AML-193 (cell line): ENCODE measurements around the gene ABLIM2.
A peak's percentile ranks its signal among the peaks of the same experiment; 100 is the strongest.

Source experiments
- DNase-seq, 2 experiments: peaks; one replicate each; lab custom pipeline; 2025; lab: John Stamatoyannopoulos, UW

The ABLIM2 gene

DNA sequence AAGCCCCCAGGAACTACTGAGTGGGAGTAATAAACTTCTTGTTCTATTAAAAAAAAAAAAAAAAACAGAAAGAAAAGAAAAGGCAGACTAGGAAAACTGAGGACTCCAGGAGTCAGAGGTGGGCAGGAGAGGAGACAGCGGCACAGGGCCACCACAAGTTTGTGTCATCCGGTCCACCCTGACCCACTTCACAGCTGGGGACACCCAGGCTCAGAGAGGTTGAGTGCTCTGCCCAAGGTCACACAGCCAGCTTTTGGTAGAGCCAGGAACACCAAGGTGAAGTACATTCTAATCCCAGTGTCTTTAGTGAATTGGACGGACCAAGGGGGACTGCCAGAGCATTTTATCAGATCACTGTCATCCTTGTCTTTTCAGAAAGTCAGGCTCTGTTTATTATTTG is 16.4 kb upstream of the ABLIM2 start:
- DNase-seq, result no peak

DNA sequence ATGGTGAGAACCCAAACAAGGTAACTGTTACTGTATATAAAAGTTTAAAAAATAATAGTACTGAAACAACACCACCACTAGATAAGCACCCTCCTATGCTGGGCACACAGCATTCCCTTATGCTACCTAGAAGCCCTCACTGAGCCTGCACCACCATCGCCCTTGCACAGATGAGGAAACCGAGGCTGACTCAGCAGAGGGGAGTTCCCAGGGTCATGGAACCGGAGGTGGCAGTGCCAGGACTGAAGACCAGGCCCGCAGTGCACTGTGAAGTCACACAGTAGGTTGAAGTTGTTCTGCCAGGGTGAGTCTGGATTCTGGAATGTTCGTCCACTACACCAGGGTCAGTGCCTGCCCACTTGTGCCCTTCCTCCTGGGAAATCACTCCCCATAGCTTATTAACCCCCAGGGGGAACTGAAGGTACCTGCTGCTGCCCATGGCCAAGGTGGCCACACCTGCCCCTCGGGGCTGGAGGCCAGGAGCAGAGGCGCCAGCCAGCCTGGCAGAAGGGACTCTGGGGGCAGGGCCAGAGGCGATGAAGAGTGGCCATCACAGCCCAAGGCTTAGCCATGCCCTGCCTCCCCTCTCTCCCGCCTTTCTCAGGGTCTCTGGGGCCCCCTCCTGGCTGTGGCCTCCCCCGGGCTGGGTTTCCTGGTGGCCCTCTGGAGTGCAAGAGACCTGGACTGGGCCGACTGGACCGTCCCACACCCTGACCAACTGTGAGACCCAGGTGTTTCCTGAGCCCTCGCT is 15.1 kb upstream of the ABLIM2 start:
- DNase-seq, result no peak

DNA sequence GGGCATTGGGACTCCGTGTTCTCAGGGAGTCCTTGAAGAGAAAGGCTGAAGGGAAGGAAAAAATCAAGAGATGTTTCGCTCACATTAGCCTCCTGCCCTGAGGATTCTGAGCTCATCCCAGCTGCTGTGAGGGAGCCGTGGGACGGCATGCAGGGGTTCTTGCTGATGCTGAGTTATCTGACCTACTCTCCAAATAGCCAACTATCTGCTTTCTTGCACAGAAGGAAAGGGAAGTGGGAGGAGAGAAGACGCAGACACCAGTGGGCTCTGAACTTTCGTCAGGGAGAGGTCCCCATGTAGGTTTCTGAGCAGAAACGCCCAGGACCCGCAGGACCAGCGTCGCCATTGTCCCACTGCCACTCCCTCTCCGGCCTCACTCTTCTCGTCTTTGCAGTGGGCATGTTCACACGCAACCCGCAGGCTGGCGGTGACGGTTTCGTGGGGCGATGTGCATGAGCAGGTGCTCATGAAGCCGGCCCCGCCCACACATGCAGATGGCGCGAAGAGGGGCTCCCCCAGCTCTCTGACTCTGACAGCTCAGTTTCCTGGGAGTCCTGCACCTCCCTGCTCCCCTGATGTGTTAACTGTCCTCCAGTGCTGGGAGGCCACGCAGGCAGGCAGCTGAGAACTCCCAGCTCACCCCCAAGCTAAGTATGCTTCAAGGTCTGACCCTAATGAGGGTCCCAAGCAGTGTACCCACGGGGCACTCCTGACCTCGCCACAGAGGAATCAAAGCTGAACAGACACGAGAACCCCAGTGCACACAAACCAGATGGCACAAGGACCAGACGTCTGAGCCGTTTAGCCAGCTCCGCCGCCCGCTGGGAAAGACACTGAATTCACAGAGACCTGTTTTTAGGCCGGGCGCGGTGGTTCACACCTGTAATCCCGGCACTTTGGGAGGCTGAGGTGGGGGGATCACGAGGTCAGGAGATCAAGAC is 13.6 kb upstream of the ABLIM2 start:
- DNase-seq, result no peak

DNA sequence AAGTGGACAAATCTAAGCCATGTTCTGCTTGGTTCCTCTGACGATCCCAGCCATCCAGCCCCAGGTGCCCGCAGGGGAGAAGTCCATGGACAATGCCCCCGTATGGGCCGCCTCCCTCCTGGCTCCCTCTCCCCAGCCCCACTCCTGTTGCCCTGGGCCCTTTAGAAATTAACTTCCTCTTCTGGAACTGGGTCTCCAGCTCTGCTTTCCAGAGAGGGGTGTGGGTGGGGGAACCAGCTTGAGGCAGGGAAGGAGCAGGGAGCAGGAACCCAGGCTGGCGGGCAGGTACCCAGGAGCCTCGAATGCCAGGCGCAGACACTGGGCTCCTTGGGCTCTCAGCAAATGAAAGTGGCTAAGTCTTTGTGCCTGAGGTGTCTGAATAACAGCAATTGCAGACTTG is 12.7 kb upstream of the ABLIM2 start:
- no peak for DNase-seq

DNA sequence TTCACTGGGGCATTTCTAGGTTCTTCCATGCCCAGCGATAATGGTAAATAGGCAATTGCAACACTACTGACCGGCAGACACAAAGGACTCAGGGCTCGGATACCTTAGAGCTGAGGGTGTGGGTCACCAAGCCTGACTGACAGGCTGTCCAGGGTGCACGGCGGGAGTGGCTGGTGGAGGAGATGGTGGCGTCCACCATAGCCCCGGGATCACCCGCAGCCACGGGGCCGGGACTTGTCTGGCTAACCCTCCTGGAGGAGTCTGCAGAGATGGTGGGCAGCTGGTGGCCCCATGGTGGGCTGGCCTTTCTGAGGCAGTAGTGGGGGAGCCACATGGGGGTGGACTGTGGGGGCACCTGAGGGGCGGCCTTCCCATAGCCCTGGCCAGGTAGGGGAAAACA is 11.7 kb upstream of the ABLIM2 start:
- DNase-seq, result no peak

DNA sequence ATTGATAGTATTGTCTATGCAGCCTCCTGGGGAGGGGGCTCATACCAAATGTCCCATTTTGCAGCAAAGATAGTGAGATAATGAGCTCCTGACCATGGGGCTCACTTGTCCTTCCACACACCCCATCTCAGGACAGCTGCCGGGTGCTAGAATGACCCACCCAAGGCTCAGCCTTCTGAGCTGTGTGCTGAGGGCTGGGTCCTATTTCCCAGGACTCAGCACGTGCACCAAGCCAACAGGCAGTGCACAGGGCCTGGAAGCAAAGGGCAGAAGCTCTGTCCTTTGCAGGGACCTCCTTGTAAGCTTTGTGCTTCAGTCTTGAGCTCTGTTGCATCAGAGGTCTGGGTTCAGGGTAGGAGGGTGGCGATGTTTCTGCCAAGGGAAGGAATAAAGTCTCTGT is 11.2 kb upstream of the ABLIM2 start:
- no peak for DNase-seq

DNA sequence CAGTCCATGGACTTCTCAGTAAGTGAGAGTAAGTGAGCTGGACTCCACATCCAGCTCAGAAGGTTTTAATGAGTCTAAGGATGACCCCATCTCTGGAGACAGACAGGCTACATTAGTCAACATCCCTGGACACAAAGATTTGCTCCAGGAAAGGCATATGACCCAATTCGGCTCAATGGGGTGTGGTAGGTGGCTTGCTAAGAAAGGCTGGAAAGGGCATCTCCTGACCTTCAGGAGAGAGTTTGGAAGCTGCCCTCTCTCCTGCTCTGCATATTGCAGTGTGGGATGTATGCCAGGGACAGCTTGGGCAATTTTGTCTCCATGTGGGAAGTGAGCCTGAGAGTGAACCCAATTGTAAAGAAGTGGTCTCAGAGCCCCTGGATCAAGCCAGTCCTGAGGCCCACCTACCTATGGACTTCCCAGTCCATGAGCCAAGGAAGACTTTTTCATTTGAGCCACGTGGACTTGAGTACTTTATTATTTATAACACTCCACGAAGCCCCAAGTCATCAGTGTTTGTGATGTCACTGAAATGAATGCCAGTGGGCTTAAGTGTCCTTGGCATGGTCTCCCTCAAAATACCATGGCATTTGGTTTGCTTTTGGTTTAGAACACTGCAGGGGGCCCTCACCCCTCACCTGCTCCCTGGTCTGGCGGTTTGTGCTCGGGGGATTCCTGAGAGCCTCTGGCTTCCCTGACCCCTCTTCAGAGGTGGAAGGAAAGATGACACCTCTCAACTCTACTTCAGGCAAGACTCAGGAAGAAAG is 10.4 kb upstream of the ABLIM2 start:
- DNase-seq, result no peak

DNA sequence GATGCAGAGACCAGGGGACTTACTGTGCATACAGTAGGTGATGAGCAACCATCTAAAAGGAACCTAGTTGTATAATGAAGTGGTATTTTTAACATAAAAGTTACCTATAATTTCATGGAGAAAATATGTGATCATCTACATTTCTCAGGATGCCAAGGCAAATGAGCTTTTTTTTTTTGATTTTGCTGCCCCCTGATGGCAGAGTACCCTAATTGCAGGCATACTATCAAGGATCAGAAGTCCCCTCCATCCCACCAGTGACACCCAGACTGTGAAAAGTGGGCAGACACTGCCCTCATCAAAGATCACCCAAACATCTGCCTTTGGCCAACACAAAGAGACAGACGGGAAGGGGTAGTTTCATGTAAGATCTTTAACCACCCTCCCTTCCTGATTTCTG is 9.6 kb upstream of the ABLIM2 start:
- no peak for DNase-seq

DNA sequence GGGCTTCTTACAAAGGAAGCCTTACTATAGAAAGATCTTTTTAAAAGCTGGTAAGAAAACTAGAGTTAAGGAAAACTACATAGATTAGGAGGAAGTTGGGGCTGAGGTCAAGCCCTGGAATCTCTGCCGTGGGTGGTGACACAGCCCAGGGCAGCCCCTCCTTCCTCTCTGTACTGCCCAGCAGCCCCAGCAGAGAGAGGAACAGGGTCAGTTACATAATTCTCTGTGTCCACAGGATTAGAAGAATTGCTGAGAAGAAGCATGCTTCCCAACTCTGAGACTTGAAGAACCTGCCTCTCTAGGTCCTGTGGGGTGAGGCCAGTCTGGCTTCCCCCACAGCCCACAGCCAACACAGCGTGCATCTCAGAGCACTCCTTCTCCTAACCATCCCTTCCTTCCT is 9.2 kb upstream of the ABLIM2 start:
- DNase-seq, result peak; percentile 56 to 72

DNA sequence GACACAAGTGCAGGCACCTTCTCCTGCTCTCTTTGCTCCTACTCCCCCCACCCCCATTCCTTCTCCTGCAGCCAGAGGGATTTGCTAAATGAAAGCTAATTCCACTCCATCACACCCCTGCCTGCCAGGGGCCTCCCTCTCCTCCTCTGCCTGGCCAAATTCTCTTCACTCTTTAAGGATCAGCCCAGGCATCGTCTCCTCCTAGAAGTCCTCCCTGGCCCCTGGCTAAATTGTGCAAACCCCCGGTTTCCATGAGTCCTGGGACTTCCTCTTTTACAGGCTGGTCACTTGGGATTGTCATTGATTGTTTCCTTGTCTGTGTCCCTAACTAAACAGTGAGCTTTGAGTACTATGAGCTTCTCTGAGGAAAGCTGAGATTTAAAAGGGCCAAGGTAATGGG is 8.7 kb upstream of the ABLIM2 start:
- peak in 1 of 2 experiments; percentile 42 for DNase-seq

DNA sequence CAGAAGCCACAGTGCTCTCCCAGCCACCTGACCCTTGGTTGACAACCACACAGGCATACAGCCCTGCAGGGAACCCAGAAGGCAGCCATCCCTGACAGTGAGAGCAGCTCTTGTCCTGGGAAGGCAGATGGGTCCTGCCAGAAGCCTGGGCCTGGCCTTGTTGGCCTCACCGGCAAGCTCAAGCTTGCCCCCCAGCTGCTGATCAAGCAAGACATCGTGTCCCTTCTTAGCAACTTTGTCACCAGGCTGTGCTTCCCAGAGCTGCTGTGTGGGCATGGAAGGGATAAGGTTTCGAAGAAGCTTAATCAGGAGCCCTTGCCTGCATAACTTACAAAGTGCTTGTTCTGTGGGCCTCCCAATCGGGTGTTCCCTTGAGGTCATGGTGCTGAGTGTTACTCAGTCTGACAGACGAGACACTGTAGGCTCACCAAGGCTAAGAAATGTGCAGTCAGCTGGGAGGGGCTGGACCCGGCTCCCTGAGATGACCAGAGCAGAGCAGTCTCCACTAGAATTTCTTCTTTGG is 6.8 kb upstream of the ABLIM2 start:
- no peak for DNase-seq

DNA sequence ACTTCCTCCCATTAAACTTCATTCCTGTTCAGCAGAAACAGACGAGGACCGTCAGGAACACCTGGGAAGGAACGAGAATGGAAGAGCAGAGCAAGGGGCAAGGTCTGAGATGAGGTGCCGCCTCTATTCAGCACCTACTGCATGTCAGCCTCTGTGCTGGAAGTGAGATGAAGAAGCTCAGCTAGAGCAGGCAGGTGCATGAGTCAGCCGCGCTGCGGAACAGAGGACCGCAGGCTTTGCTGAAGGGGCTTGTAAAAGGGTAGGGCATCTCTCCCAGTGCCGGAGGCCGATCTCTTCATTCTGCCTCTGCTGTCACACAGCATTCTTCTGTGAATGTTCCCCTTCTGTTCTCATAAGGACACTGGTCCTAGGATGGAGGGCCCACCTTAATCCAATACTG is 6.1 kb upstream of the ABLIM2 start:
- no peak for DNase-seq

DNA sequence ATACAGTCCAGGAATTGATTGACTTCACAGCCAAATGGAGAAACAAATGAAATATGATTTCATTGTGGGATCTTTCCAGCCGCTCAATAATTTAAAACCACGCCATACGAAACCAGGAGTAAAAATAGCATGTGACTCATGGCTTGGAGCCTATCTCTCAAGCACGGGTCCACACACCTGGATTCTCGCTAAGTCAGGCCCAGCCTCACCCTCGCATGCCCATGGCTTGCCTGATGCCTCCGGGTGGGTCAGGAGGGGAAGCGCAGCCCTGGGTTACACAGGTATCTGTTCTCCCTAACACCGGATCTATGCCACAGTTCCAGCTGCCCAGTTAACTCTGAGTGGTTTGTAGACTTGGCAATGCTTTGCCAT is 5.6 kb upstream of the ABLIM2 start:
- no peak for DNase-seq

DNA sequence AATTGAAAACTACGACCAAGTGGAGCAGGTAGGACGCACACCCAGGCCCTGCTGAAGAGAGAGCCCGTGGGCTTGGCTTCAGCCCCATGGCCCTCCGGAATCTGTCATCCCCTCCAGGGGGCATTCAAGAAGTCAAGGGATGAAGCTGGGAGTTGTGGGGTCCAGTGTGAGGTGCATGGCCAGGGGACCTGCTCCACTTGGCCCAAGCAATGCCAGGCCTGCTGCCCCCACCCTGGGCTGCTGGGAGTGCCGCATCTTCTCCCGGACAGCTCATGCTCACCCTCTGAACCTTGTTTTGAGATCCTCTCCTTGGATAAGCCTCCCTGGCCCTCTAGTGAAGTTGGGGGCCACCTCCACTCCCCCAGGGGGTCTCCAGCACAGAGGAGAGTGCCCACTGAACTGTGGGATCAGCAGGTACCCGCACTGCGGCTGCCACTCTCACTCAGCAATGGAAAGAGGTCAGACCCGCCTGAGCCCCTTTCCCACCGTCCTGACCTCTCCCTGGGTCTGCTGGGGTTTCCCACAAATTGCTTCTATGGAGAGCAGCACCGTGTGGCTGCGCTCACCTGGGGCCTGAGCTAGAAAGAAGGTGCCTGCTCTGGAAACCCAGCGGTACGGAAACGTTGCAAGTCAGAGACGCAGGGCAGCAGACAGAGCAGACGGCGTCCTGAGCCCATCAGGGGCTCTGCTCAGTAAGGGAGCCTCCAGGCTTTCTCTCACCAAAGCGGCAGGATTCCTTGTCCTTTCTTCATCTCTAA is 5.0 kb upstream of the ABLIM2 start:
- no peak for DNase-seq

DNA sequence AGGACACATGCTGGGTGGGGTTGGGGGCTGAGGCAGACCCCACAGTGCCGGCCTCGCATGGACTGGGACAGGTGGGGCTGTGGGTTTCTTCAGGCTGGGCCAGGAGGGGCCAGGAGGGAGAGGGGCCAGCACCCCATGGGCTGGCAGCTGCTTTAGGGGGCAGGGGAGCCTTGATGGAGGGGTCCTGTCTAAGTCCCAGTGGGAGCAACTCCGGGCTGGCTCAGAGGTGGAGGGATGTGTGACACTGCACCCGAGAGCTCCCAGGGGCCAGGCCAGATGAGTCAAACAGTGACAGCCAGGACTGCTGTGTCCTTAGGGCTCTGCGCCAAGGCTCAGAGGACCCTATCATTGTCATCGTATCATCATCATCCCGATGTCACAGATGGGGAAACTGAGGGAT is 4.4 kb upstream of the ABLIM2 start:
- no peak for DNase-seq

DNA sequence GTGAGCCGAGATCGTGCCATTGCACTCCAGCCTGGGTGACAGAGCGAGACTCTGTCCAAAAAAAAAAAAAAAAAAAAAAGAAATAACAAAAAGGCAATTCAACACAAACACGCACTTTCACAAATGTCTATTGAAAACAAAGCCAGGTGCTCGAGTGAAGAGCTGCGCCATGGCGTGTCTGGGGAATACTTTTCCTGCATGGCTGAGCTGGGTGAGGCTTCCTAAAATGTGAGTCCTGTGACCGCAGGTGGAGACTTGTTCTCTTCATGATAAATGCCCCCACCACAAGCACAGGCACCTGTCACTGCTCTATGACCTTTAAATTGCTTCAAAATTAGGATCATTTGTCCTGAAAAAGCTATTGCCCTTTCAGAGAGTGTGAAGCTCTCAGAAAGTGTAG is 4.0 kb upstream of the ABLIM2 start:
- DNase-seq, result no peak

DNA sequence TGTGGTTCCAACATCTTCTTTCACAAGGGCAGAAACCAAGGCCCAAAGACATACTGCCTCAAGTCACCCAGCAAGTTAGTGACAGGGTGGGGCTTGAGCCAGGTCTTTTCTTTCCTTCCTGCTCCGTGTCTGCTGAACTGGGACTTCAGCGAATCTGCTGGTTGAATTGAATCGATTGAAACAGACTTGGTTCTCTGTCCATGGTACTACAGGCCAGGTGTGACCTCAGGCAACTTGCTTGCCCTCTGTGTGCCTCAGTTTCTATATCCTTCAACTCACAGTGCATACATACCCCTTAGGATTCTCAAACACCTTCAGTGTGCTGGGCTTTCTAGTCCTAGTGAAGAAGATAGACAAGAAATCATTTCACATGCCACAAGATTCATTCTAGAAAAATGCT is 2.0 kb upstream of the ABLIM2 start:
- no peak for DNase-seq

DNA sequence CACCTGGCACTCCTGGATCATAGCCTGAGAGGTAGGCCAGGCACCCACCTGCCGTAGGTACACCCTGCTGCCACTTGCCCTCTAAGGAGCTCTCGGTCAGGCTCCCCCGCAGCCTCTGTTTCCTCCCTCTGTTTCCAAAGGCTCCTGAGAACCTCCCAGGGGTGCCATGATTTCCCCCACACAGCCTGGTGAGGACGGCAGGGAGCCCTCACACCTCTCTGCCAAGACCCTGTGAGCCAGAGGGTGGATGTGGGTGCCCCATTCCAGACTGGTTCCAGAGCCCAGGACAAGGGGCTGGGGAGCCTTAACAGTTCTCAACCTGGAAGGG is 1.6 kb upstream of the ABLIM2 start:
- DNase-seq, result no peak

DNA sequence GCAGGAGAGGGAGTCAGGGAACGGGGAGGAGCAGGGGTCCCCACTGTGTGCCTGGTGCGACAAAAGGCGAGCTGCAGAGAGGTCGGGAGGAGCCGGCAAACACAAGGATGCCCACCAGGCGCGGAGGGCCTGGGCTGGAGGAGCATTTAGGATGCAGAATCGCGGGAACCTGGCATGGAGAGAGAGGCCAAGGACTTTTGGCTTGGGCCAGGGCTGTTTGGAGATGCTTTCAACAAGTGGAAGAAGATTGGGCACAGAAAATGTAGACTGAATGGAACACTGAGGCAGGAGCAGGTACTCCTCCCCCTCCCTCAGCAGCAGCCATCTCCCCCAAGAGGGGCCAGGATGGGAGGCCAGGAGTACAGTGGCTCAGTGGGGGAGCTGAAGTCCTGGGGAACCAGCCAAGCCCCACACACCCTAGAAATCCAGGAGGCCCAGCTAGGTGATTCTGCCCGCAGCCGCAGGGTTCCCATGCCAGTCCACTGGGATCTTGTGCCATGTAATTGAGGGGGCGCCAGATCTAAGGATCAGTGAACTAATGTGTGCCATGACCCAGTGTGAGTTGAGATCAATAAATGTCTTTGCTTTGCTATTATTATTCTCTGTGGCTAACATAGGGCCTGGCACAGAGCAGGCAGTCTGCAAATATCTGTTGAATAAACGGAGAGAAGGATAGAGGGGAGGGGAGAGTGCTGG is 1.1 kb upstream of the ABLIM2 start:
- no peak for DNase-seq

DNA sequence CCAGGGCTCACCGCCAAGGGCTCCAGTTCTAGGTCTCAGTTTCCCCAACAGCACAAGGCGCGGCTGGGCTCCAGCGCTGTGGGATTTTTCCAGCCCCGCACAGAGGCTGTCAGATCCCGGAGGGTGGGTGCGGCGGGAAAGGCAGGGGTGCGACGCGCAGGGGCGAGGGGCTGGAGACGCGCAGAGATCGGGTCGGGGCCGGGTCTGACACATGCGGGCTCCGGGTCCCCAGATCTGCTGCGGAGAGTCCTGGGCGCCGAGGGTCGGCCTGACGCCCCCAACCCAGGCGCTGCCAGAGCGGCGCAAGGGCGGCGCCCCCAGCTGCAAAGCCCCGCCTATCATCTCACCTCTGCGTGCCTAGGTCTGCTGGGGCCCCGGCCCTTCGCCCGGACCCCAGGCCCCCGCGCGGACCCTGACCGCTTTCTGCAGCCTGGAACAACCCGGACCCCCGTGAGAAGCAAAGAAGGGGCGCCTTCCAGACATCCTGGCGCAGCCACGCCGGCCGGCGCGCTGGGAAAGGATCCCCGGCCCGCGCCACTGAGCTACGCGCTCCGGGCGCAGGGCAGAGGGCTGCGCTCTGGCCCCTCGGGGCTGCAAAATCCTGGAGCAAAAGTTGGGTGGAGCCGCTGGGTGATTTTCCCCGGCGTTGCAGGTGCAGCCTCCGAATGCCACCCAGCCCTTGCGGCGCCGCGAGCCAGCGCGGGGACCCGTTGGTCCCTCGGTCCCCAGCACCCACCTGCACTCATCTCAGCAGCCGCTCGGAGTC is 486 bp downstream of the ABLIM2 start:
- no peak for DNase-seq
